Upper lobe of left lung (tissue), 4 donors: ENCODE results near the gene SH3PXD2A.

Source experiments
- CTCF ChIP-seq, 6 experiments: fragments of 450-650 bp in 4 of 6; fragments of 200-600 bp in 2 of 6; sonication (generic) in 2 of 6; IDR thresholded peaks; one replicate each; pipeline ENCODE4 v1.5.1; 2016 to 2019; ENCODE audit warnings: antibody characterized with exemption in 6 of 6
- POLR2A ChIP-seq, 4 donors: fragments of 450-650 bp; IDR thresholded peaks; one replicate each; pipeline ENCODE4 v1.5.1; 2016 to 2017; ENCODE audit warnings: antibody characterized with exemption in 4 of 4, mild to moderate bottlenecking in 2 of 4
- POLR2AphosphoS5 ChIP-seq, 2 donors: sonication (generic); formaldehyde crosslinking; IDR thresholded peaks; one replicate each; pipeline ENCODE4 v1.5.1; 2017; ENCODE audit warnings: antibody characterized with exemption in 2 of 2

GRCh38 chr10:103676058-103676785, 179.2 kb downstream of the SH3PXD2A start:
- TF ChIP-seq POLR2A (IDR thresholded peaks at IDR 0.05): no peak
- TF ChIP-seq CTCF (IDR thresholded peaks at IDR 0.05): no peak
- peak; percentile 27 to 83 for TF ChIP-seq POLR2AphosphoS5 (IDR thresholded peaks at IDR 0.05)
